Mucosa of descending colon (tissue), 3 donors: ENCODE measurements around the gene LTV1. TPM values are rescaled to one million over a fixed set of nuclear protein-coding genes. Genes with fewer than 3 reads are reported as not detected.

Experiments
- ATAC-seq: fragments of 200-7000 bp; cut with Tn5 transposase; one replicate; pipeline ENCODE4 v1.9.1; 2020; ENCODE audit warnings: mild to moderate bottlenecking, moderate library complexity
- DNase-seq, 3 donors: peaks; one replicate each; pipeline ENCODE4 v3.0.0-alpha.2; 2020
- H3K36me3 ChIP-seq: fragments of 200-600 bp; one replicate; pipeline ENCODE4 v1.8.0; 2021; ENCODE audit warnings: low read depth, mild to moderate bottlenecking
- H3K4me1 ChIP-seq: fragments of 200-600 bp; one replicate; pipeline ENCODE4 v1.8.0; 2021; ENCODE audit warnings: low read depth, mild to moderate bottlenecking
- H3K4me3 ChIP-seq: fragments of 200-600 bp; one replicate; pipeline ENCODE4 v1.8.0; 2021; ENCODE audit warnings: mild to moderate bottlenecking
- H3K9me3 ChIP-seq: fragments of 200-600 bp; one replicate; pipeline ENCODE4 v1.8.0; 2021; ENCODE audit warnings: mild to moderate bottlenecking
- CTCF ChIP-seq: fragments of 200-600 bp; IDR thresholded peaks from one replicate; pipeline ENCODE4 v1.8.0; 2022; ENCODE audit warnings: antibody characterized with exemption, mild to moderate bottlenecking
- intact Hi-C, 2 donors: fragments of 100-400 bp; cut with DNase I in 1 of 2; cut with micrococcal nuclease in 1 of 2; formaldehyde crosslinking; loops; one replicate each; pipeline versions ENCODE4 v1.11.0 to v1.11.1; 2022; cut with DNase I, micrococcal nuclease
- total RNA-seq, 3 donors: library from RNA; stranded (reverse); fragmentation: NEBNext Ultra II Directional in 2 of 3; extraction: Animal tissue kit (Norgen Biotek cat#: 25700) in 2 of 3; gene quantifications; one replicate each; pipeline versions ENCODE4 v1.2.1 to v1.2.4, GENCODE V29; 2021 to 2023
- donor health status: DM: no; HTN: no; CAD: no; lungs with moderate emphysema.
- donor health status: DM: no; HTN: no; CAD: no.
- donor health status: DM: no; HTN: yes; CAD: no.

The LTV1 gene
- total RNA-seq, 3 donors from 2014 or later, result 11.3 to 18.0 (median 13.0) TPM

- H3K4me1 ChIP-seq, result no peaks in the 10 kb centered on the region
- ATAC-seq (no peak), DNase-seq (no peak)
- no peaks in the 10 kb centered on the region for H3K36me3 ChIP-seq
- intact Hi-C loops, result no loop called here
- no peak for TF ChIP-seq CTCF
- no peaks in the 10 kb centered on the region for H3K9me3 ChIP-seq
- H3K4me3 ChIP-seq, result no peak overlapping the region
Observed at GRCh38 chr6:143900358-143900757, 57.2 kb downstream of the LTV1 start.

GRCh38 chr6:143901885-143902750 lies 59.0 kb downstream of the LTV1 start:
- DNase-seq, result peak in 1 of 3 donors; percentile 42
- Histone ChIP-seq H3K4me3 (no peak overlapping the region), H3K36me3 (no peaks in the 10 kb centered on the region), H3K9me3 (no peaks in the 10 kb centered on the region), H3K4me1 (no peaks in the 10 kb centered on the region)
- TF ChIP-seq CTCF, result no peak
- intact Hi-C loops, result no loop called here
- ATAC-seq, result peak; percentile 31

- H3K9me3 ChIP-seq, result no peaks in the 10 kb centered on the region
- no peaks in the 10 kb centered on the region for H3K4me1 ChIP-seq
- H3K4me3 ChIP-seq, result no peak overlapping the region
- ATAC-seq, result no peak
- no peak for DNase-seq
- H3K36me3 ChIP-seq, result no peaks in the 10 kb centered on the region
- no peak for TF ChIP-seq CTCF
- intact Hi-C loops, result no loop called here
Observed at GRCh38 chr6:143902827-143903226, 59.7 kb downstream of the LTV1 start.

GRCh38 chr6:143911028-143911427 lies 67.9 kb downstream of the LTV1 start:
- H3K36me3 ChIP-seq, result no peaks in the 10 kb centered on the region
- TF ChIP-seq CTCF, result no peak
- no peaks in the 10 kb centered on the region for H3K4me1 ChIP-seq
- intact Hi-C loops, result no loop called here
- H3K4me3 ChIP-seq, result no peak overlapping the region
- H3K9me3 ChIP-seq, result peaks cover 13% of the 10 kb centered on the region
- DNase-seq (no peak), ATAC-seq (no peak)

GRCh38 chr6:143912671-143913070 lies 69.5 kb downstream of the LTV1 start:
- no peak overlapping the region for H3K4me3 ChIP-seq
- H3K9me3 ChIP-seq, result peaks cover 13% of the 10 kb centered on the region
- no peak for TF ChIP-seq CTCF
- ATAC-seq (no peak), DNase-seq (no peak)
- intact Hi-C loops, result no loop called here
- H3K4me1 ChIP-seq, result no peaks in the 10 kb centered on the region
- no peaks in the 10 kb centered on the region for H3K36me3 ChIP-seq

Other genes with a start within 250 kb of the LTV1 start
- 10 to 100 TPM; 49.5 to 70.8 (median 53.4) TPM for gene PHACTR2, start 165.4 kb upstream of the LTV1 start, total RNA-seq
- not detected for gene ZC2HC1B, start 21.1 kb downstream of the LTV1 start, total RNA-seq
- gene PLAGL1, start 164.9 kb downstream of the LTV1 start, total RNA-seq, result 10 to 100 TPM; 25.4 to 49.5 (median 46.0) TPM